ENCODE data around the gene HHLA2.

Gene HHLA2

DNA sequence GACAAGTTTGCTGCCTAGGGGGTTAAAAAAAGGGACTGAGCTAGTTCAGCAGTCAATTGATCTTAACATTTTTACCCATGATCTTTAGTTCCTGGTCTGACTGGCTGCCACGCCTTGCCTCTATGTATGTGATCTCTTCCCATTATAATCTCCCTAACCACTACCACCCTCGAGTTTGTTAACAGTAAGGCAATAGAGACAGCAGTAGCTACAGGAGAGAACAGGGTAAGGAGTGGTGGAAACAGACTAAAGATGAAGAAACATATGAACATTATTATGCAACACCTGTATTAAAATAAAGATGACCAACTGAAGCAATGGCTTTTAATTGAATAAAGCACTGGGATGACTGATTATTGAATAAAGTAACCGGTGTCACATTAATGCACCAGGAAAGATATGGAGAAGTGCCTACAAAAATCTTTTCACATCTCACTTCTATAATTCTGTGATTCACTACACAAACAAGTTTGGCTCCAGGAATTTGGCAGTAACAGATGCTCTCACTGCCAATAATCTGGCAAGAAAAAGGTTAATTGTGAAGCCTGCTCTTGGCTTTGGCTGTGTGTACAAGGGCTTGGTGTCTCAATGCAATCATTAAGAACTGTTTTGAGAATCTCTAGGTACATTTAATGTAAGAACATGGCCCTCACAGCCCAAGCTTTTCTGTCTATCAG lies 95.7 kb downstream of the HHLA2 start:
- DNase-seq (ENCODE audit: low read depth in 1 of 2, low spot score in 1 of 2), result no peak

DNA sequence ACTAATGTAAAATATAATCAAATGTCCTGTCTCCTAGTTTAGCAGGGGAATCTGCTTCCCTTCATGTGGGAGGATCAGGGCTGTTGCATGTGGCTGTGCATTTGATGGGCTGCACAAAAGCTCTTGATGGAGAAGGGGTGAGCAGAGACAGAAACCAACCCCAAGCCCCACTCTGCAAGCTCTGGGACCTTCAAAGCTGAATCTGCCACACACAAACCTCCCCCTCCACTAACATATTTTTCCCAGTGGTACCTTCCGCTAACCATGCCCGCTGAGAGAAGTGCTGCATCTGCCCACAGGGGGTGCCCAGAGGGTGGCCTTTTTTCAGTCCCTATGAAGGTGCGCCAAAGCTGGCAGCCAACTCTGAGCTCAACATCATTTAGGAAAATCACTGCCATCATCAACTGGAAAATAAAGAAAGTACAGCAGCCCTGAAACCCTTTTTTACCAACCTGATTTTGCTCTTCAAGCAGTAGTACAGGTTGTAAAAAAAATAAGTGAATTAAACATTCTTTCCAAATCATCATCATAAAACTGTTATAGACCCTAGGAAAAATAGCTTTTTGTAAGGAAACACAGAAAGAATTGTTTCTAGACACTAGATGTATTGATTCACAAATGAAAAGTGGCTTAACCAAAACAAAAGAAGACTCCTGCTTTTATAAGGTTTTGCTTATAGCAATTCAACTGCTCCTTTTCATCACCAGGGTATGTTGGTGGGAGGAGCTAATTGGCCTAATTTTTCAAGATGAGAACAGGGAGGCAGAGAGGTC lies 97.0 kb downstream of the HHLA2 start:
- no peak for DNase-seq (ENCODE audit: low read depth in 1 of 2, low spot score in 1 of 2)

DNA sequence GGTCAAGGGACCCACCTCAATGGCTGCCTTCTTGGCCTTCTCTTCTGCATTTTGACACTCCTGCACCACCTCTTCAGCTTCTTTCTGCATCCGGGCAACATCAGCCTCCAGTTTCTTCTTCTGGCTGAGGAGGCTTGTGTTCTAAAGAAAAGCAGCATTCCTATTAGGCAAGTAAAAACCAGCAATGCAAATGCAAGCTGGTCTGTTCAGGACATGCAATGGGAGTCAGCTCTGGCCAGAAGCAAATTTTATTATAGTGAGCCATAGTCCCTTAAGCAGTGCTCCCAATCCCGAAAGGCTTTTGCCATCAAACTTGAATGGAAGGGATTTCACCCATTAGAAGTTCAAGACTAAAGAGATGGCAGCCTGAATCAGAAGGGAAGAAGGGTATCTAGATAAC lies 97.7 kb downstream of the HHLA2 start:
- no peak for DNase-seq (ENCODE audit: low read depth in 1 of 2, low spot score in 1 of 2)

DNA sequence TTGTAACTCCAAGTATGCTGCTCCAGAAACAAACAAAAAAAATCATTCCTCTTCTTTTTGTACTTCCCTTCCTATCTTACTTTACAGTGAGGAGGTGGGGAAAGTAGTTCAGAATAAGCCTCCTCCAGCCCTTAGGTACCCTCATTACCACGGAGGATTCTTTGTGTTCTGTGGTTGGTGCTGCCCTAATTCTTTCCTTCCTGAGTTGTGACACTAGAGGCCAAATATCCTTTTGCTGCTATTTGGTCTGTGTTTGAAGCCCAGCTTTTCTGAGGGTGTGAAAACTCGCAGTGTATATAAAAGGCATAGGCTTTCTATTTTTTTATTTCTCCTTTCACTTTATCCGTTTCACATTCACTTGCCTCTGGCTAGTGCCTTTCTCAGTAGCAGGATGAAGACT lies 98.2 kb downstream of the HHLA2 start:
- no peak for DNase-seq (ENCODE audit: low read depth in 1 of 2, low spot score in 1 of 2)

DNA sequence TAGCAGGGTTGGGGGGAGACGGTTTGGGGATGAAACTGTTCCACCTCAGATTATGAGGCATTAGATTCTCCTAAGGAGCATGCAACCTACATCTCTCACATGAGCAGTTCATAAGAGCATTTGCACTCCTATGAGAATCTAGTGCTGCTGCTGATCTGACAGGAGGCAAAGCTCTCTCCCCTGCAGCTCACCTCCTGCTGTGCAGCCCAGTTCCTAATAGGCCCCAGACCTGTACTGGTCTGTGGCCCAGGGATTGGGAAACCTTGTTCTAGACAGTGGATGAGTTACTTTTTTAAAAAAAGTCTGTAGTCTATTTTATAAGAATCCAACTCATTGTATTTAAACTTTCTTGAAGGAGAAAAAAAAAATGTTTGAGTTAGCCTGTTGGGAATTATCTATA lies 100.0 kb downstream of the HHLA2 start:
- no peak for DNase-seq (ENCODE audit: low read depth in 1 of 2, low spot score in 1 of 2)

DNA sequence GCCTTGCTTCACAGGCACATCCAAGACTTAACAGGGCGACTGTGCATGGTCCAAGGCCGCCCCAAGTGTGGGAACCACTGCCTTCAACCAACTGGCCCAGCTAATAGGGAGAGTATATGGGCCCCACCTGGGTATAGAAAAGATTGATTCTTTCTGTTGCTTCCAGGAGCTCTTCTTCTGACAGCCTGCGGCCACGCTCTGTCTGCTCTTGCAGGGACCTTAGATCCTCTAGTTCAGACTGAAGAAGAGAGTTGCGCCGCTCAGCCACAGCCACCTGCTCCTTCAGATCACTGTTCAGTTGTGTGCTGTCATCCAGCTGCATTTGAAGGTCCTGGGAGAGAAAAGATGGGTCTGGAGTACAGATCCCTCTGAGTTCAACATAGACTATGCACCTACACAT lies 102.2 kb downstream of the HHLA2 start:
- no peak for DNase-seq (ENCODE audit: low read depth in 1 of 2, low spot score in 1 of 2)

DNA sequence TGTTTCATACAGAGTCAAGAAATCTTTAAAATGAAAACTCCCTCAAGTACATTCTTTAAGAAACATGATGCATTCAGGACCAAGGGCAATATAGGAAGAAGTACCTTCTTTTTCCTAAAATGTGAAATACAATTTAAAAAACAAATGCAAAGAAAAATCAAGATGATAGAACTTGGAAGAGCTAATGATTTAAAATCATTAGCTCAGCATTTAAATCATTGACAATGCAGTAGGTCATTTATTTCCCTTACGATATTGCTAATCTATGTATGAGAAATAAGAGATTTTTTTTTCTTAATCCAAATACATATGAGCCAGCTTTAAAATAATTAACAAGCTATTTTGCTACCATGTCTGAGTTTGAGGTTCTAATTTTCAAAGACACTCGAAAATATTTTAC lies 105.5 kb downstream of the HHLA2 start:
- no peak for DNase-seq (ENCODE audit: low read depth in 1 of 2, low spot score in 1 of 2)

DNA sequence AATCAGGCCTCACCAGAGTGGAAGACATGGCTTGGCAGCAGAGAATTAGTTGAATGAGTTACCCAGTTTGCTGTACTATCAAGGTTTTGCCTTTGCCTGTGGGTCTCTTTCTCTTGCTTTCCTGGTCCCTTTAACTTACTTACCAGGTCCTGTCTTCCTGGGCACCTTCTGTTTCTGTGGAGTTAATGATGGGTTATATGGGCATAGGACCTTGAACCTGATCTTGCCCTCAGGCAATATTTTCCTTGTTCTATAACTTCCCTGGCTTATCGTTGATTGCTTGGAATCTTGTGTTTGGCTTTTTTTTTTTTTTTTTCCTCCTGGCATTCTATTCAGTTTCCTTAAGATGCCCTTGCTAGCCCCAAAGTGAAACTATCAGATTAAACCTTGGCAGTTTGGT lies 106.8 kb downstream of the HHLA2 start:
- no peak for DNase-seq (ENCODE audit: low read depth in 1 of 2, low spot score in 1 of 2)

DNA sequence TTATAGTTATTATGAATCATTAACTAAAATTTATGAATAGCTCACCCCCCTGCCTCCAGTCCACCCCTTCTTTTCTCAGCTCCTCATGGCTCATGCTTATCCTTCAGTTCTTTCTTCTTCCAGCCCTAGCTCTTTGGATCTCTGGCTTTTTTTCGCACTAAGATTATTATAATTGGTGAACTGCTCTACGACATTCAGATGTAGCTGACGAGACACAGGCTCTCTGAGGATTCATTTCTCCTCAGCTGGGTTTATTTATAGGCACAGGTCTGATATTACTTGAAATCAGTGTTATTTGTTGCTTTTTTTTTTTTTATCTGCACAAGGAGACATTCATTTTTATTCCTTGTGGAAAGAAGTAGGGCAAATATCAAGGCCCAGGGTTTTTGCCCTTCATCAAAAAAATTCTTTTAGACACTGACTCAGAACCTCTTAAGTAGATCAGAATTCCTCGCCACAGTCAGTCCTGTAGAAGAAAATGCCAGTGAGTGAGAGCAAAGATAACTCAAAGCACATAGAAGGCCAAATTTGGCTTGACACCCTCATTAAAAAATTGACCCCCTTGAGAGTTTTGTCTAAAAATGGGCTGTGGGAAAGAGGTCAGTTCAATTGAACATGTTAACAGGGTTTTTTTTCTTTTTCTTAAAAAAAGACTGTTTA lies 107.5 kb downstream of the HHLA2 start:
- DNase-seq (ENCODE audit: low read depth in 1 of 2, low spot score in 1 of 2), result no peak

DNA sequence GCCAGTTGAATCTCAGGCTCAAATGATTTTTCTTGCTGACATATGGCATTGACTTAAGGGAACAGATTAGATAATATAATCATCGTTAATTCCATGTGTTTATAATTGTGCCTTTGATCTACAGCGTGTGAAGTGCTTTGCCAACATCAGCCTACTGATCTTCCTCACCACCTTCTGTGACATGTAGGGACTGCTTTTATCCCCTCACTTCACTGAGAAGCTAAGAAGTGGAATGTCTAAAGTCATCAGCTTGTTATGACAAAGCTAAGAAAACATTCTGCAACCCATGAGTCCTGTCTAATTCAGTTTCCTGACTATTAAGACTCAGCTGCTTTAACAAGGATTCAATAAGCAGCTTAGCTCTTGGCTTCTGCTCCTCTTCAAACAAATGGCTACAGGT lies 108.0 kb downstream of the HHLA2 start:
- DNase-seq (ENCODE audit: low read depth in 1 of 2, low spot score in 1 of 2), result no peak

DNA sequence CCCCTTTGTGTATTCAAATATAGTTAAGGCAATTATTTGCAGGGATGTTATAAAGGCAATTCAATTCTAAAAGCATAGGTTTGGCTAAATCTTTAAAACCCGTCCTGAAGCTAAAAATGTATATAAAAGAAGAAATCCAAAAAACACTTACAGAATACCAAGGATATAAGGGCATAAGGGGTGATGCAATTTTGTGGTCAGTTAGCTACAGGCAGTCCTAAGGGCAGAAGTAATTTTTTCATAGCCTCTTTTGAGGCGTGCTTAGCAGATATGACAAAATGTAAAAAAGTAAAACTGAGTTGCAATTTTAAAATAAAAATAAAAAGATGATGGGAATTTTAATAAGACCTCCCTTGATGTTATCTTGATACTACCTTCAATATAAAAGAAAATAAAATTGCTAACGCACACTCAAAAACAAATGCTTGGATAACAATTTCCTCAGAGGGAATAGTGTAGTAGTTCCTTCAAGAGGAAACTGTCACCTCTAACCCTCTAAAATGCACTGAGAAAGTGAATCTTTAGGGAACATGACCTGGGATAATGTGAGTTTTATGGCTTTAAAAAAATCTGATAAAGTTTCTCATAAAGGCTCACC lies 109.8 kb downstream of the HHLA2 start:
- no peak for DNase-seq (ENCODE audit: low read depth in 1 of 2, low spot score in 1 of 2)

DNA sequence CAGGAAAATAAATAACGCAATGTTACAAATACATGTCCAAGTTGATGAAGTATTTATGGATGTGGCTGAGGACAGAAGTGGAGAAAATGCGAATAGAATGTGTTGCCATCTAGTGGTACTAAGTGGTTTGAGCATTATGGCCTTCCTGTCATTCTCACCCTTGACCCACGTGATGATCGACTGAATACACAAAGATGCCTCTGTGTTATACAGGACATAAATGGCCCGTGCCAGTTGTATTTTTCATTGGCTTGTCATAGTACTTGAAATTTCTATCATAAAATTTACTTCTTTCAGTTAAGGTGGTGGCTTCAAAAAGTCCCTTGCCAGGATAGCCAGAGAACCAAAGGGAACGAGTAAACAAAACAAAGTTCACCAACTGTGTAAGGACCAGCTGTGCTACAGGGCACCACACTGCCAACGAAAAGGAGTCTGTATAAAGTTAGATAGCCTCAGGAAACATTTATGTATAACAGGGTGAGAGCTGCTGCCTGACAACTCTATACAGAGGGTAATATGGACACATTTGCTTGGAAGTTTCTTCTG lies 110.4 kb downstream of the HHLA2 start:
- DNase-seq (ENCODE audit: low read depth in 1 of 2, low spot score in 1 of 2), result no peak

DNA sequence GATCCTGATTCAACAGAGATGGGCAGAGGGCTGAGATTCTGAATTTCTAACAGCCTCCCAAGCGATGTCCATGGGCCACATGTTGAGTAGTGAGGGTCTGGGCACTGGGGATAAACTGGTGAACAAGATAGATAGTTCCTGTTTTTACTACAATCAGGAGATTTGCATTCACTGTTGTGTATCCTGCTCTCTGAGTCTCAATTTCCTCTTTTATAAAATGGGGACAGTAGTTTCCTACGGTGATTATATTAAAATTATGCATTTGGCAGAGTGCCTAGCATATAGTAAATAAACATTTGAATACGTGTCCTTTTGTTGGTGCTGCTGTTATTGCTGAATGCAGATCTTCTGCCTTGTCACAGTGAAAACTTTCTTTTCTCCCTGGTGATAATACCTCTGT lies 111.5 kb downstream of the HHLA2 start:
- DNase-seq (ENCODE audit: low read depth in 1 of 2, low spot score in 1 of 2), result no peak

DNA sequence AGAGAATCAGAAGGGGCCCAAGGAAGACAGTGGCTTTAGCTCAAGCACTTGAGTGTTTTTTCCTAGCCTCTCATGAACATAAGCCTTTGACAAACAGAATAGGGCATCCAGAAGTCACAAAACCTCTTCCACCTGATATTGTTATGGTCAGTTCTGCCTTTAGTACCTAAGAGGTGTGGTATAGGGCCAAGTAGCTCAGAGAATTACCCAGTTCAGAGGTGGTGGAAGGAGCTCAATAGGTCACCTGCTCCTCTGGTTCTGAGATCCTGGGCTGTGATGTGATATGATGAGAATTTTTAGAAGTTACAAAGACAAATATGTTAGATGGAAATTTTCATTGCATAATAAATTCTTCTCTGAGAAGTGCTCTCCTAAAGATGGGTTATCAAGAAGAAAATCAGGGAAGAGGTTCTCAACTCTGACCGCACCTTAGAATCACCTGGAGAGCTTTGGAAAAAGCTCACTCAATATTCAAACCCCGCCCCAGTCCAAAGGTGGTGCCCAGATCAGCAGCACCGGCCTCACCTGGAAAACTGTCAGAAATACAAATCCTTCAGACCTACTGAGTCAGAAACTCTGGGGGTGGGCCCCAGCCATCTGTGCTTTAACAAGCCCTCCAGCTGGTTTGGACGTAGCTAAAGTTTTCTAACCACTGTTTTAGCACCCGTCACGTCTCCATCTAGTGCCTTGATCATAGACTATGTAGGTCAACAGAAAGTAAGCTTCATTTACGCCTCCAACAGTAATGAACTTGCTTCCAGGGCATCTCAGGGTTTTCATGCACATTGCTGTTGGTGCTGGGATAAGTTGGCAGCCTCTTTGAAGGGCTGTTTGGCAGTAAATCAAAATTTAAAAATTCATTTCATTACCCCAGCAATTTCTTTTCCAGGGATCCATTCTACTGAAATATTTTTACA lies 112.8 kb downstream of the HHLA2 start:
- DNase-seq (ENCODE audit: low read depth in 1 of 2, low spot score in 1 of 2), result no peak

DNA sequence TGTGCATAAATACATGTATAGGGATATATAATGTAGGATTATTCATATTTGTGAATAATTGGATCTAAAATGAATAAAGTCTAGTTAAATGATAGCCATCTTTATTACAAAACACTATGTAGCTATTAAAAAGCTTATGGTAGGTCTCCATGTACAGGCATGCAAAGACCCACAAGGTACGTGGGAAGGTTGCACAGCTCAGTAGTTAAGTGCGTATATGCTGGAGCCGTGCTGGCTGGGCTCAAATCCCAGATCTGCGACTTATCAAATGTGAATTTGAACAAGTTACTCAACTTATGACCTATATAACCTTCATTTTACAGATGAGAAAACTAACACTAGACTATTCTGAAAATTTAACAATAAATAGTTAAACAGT lies 113.4 kb downstream of the HHLA2 start:
- no peak for DNase-seq (ENCODE audit: low read depth in 1 of 2, low spot score in 1 of 2)

DNA sequence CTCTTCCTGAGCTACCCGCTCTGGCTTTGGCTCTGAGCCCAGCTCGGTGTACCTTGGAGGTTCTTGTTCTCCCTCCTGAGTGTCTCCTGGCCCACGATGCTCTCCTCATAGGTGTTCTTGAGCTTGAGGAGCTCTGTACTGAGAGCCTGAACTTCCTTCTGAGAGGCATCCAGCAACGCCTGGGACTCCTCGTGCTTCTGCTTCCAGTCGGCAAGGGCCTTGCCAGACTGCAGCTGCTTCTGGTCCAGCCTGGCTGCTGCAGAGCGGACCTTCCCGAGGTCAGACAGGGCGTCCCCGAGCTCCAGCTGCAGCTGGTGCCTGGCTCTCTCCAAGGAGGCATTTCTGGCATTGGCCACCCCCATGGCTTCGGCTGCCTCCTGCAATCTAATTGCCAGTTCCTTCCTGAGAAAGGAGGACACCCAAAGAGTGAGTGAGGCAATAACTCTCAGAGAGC lies 114.2 kb downstream of the HHLA2 start:
- no peak for DNase-seq (ENCODE audit: low read depth in 1 of 2, low spot score in 1 of 2)

DNA sequence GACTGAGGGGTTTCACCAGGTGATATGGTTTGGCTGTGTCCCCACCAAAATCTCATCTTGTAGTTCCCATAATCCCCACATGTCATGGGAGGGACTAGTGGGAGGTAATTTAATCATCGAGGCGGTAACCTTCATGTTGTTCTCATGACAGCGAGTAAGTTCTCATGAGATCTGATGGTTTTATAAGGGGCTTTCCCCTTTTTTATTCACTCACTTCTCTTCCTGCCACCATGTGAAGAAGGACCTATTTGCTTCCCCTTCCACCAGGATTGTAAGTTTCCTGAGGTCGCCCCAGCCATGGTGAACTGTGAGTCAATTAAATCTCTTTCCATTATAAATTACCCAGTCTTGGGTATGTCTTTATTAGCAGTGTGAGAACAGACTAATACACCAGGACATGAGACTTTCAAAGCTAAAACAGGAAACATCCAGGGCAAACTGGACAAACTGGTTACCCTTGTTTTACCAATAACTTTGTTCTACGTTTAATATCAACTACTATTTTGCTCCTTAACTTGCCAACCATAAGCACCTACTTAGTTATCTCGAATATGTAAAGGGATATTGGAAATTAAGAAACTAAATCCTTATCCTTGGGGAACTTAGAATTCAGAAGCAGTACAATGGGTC lies 115.9 kb downstream of the HHLA2 start:
- DNase-seq (ENCODE audit: low read depth in 1 of 2, low spot score in 1 of 2), result no peak

DNA sequence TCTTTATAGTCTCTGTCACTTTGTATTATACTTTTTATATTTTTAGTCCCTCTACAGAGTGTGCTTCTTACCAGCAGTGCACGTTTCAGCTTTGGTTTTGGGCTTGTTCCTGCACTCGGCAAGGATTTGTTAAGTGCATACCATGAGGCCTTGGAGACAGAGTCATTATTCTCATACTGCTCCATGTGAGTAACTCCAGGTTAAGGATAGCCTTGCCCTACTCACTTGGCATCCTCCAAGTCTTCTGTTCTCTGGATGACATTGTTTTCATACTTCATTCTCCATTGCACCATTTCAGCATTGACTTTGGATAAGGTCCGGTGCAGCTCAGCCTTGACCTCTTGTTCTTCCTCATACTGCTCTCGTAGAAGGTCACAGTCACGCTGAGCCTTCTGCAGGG lies 117.7 kb downstream of the HHLA2 start:
- no peak for DNase-seq (ENCODE audit: low read depth in 1 of 2, low spot score in 1 of 2)

DNA sequence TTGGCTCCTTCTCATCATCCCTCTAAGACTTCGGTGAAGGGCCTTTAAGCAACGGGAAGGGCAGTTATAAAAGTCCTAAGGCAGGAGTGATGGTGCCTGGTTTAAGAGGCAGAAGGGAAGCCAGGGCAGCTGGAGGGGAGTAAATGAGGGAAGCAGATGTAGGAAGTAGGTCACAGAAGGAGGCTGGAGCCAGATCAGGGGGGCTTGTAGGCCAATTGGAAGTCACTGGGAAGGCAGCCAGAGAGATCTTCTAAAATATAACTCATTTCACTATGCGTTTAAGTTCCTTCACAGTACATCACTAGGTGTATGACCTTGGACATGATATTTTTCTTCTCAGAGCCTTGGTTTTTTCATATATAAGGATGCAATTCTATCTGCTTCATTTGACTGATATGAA lies 119.3 kb downstream of the HHLA2 start:
- no peak for DNase-seq (ENCODE audit: low read depth in 1 of 2, low spot score in 1 of 2)

Data from activated T-helper 1 cell treated with anti-CD3 and anti-CD28 coated beads, Interleukin-2, amount 50 U/mL, for 16 hours (primary cell).